ENCODE results near the gene KRI1. TPM values are rescaled to one million over a fixed set of nuclear protein-coding genes. Genes with fewer than 3 reads are reported as not detected.

Gene KRI1
- total and polyA plus RNA-seq, 2 of the 8 experiments (the other 6 are each of a cell fraction or from before 2014, with no cell fraction given): 14.2 to 45.2 TPM

DNA sequence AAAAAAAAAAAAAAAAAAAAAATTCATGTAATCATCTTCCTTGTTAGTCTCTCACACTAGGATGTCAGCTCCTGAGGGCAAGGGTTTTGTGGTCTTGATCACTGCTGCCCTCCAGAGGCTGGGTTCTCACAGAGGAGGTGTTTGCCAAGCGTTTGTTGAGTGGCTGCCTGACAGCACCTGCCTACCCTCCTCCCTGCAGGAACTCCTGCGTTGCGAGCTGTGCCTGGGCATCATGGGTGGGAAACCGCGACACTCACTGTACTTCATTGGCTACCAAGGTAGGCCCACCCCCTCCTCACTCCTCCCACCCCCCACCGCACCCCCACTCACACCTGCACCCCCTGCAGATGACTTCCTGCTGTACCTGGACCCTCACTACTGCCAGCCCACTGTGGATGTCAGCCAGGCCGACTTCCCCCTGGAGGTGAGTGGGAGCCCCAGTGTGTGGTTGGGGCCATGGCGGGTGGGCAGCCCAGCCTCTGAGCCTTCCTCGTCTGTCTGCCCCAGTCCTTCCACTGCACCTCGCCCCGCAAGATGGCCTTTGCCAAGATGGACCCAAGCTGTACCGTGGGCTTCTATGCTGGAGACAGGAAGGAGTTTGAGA, 14.0 kb downstream of the KRI1 start:
- ChIA-PET POLR2A (ENCODE audit: partially characterized antibody) (interaction anchor here (0.6 to 5.0 kb wide), 18 partner anchors 9 to 150 kb away, joined by 3 to 41 read pairs (median 4); partner anchors contain the start of genes KEAP1, QTRT1 and SLC44A2), CTCF (ENCODE audit: partially characterized antibody) (interaction anchor here (0.6 to 4.5 kb wide), 20 partner anchors 9 to 411 kb away, joined by 3 to 25 read pairs (median 4); partner anchors contain the start of genes ATG4D and S1PR5)
- no peak overlapping the region for H2AK5ac ChIP-seq (ENCODE audit: low read depth, low read length)
- H4K8ac ChIP-seq (ENCODE audit: extremely low read depth, insufficient read depth, low read length): peak overlapping the region; percentile 28; the same call in 1 of the 2 replicates
- H3K27ac ChIP-seq (ENCODE audit: low read depth, low read length): no peak overlapping the region
- H4K91ac ChIP-seq (replicated peaks; ENCODE audit: insufficient read length, low read length): no peak overlapping the region
- H3K4me1 ChIP-seq (replicated peaks in 1 of 4; ENCODE audit: control insufficient read depth in 3 of 4, insufficient read depth in 4 of 4, low read length in 3 of 4): no peaks in the 10 kb centered on the region
- H3K23me2 ChIP-seq (ENCODE audit: low read depth, low read length): no peaks in the 10 kb centered on the region
- no peak overlapping the region for H3K56ac ChIP-seq (replicated peaks; ENCODE audit: insufficient read length, low read depth, low read length)
- H2BK12ac ChIP-seq (ENCODE audit: low read depth, low read length): no peak overlapping the region
- H3K4ac ChIP-seq (replicated peaks; ENCODE audit: insufficient read length, low read depth, low read length): no peak overlapping the region
- TF ChIP-seq, protein P1, sequence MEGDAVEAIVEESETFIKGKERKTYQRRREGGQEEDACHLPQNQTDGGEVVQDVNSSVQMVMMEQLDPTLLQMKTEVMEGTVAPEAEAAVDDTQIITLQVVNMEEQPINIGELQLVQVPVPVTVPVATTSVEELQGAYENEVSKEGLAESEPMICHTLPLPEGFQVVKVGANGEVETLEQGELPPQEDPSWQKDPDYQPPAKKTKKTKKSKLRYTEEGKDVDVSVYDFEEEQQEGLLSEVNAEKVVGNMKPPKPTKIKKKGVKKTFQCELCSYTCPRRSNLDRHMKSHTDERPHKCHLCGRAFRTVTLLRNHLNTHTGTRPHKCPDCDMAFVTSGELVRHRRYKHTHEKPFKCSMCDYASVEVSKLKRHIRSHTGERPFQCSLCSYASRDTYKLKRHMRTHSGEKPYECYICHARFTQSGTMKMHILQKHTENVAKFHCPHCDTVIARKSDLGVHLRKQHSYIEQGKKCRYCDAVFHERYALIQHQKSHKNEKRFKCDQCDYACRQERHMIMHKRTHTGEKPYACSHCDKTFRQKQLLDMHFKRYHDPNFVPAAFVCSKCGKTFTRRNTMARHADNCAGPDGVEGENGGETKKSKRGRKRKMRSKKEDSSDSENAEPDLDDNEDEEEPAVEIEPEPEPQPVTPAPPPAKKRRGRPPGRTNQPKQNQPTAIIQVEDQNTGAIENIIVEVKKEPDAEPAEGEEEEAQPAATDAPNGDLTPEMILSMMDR (IDR thresholded peaks at IDR 0.05; ENCODE audit: control extremely low read depth in 1 of 3, insufficient read depth in 1 of 3, low read depth in 1 of 3, low read length in 3 of 3): peak; percentile 45 to 58 (median 51)
- TF ChIP-seq RAD21 (IDR thresholded peaks at IDR 0.05 in 1 of 2, conservative IDR thresholded peaks at IDR 0.05 in 1 of 2; ENCODE audit: low read depth in 2 of 2, low read length in 2 of 2) (peak; percentile 52 to 64), EP300 (IDR thresholded peaks at IDR 0.05; ENCODE audit: borderline replicate concordance in 1 of 2, low read depth in 2 of 2, low read length in 2 of 2) (no peak)
- H4K20me1 ChIP-seq (replicated peaks in 1 of 2; ENCODE audit: control insufficient read depth in 1 of 2, insufficient read depth in 2 of 2, low read length in 2 of 2): peaks cover 6 to 18% of the 10 kb centered on the region in 2 experiments
- no peaks in the 10 kb centered on the region for H3K79me2 ChIP-seq (ENCODE audit: control insufficient read depth in 1 of 2, insufficient read depth in 2 of 2, low read length in 2 of 2)
- no peak for FAIRE-seq
- H3K18ac ChIP-seq (ENCODE audit: extremely low read depth, low read length): no peak overlapping the region; the same call in 1 of the 2 replicates
- no peak overlapping the region for H4K5ac ChIP-seq (ENCODE audit: insufficient read length, low read depth, low read length)
- H3K14ac ChIP-seq (ENCODE audit: insufficient read length): no peak overlapping the region
- H2BK20ac ChIP-seq (ENCODE audit: low read length): no peak overlapping the region
- no peak for DNase-seq (ENCODE audit: low read depth in 1 of 2, low spot score in 2 of 2)
- H3K79me1 ChIP-seq (ENCODE audit: low read depth, low read length): 0 out of 2 replicates have a peak, but pooled peaks cover 3% of the 10 kb centered on the region
- peaks cover 12 to 60% (median 44%) of the 10 kb centered on the region in 4 experiments; a peak in 7 of 8 replicates for H3K36me3 ChIP-seq (ENCODE audit: control insufficient read depth in 2 of 4, insufficient read depth in 4 of 4, low read length in 3 of 4)
- no peak overlapping the region for H3K4me3 ChIP-seq (ENCODE audit: extremely low read depth in 1 of 4, insufficient read depth in 2 of 4, low read depth in 3 of 4, low read length in 4 of 4)
- no peak overlapping the region for H2BK120ac ChIP-seq (replicated peaks; ENCODE audit: low read depth, low read length)
- H3K4me2 ChIP-seq (ENCODE audit: insufficient read depth in 1 of 2, low read depth in 2 of 2, low read length in 2 of 2): no peak overlapping the region
- no peak overlapping the region for H2BK15ac ChIP-seq (ENCODE audit: low read length)
- WGBS, 2 experiments (ENCODE audit: extremely low coverage in 1 of 2, insufficient coverage in 1 of 2, insufficient read length in 1 of 2, insufficient replicate concordance in 2 of 2, low coverage in 1 of 2, low lambda C conversion rate in 2 of 2, missing lambda C conversion rate in 1 of 2): 95% methylated on average over 10 of the region's 12 CpGs; no CpG with 5 or more reads in 1 of the 2 experiments
- no peak overlapping the region for H2BK5ac ChIP-seq (ENCODE audit: low read depth, low read length)
- H3K23ac ChIP-seq (ENCODE audit: insufficient read length): no peak overlapping the region
- no peak overlapping the region for H3K9ac ChIP-seq (replicated peaks in 1 of 4; ENCODE audit: extremely low read depth in 1 of 4, low read depth in 3 of 4, low read length in 3 of 4)
- H2AFZ ChIP-seq (ENCODE audit: low read length): no peak overlapping the region
- no peaks in the 10 kb centered on the region for H3K9me3 ChIP-seq (ENCODE audit: insufficient read depth in 2 of 2, low read depth in 1 of 2, low read length in 1 of 2)
- H3K27me3 ChIP-seq (replicated peaks in 1 of 4; ENCODE audit: control insufficient read depth in 3 of 4, extremely low read depth in 1 of 4, insufficient read depth in 3 of 4, low read length in 3 of 4): no peaks in the 10 kb centered on the region
